ENCODE measurements around the gene HPS1. TPM values are rescaled to one million over a fixed set of nuclear protein-coding genes. Genes with fewer than 3 reads are reported as not detected.

The HPS1 gene
- total and polyA plus RNA-seq, 2 experiments from 2014 or later: 21.4 to 51.2 TPM

DNA sequence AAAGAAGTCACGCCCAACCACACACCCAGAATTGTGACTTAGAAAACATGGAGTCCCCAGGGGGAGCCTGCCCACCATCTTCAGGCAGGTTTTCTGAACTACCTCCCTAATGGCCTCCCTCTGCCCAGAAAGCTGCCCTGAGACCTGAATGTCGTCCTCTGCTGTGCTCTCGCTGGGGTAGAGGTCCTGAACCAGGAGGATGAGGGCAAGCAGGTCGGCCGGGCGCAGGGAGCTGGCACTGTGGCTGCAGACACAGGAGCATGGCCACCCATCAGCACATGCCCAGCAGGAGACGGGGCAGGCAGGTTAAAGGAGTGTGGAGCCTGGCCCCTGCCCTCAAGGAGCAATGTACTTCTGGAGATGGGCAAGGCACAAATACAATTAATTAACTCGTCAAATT, 16.3 kb downstream of the HPS1 start (continued):
- TF ChIP-seq, protein P1, sequence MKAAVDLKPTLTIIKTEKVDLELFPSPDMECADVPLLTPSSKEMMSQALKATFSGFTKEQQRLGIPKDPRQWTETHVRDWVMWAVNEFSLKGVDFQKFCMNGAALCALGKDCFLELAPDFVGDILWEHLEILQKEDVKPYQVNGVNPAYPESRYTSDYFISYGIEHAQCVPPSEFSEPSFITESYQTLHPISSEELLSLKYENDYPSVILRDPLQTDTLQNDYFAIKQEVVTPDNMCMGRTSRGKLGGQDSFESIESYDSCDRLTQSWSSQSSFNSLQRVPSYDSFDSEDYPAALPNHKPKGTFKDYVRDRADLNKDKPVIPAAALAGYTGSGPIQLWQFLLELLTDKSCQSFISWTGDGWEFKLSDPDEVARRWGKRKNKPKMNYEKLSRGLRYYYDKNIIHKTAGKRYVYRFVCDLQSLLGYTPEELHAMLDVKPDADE (IDR thresholded peaks at IDR 0.05): no peak

DNA sequence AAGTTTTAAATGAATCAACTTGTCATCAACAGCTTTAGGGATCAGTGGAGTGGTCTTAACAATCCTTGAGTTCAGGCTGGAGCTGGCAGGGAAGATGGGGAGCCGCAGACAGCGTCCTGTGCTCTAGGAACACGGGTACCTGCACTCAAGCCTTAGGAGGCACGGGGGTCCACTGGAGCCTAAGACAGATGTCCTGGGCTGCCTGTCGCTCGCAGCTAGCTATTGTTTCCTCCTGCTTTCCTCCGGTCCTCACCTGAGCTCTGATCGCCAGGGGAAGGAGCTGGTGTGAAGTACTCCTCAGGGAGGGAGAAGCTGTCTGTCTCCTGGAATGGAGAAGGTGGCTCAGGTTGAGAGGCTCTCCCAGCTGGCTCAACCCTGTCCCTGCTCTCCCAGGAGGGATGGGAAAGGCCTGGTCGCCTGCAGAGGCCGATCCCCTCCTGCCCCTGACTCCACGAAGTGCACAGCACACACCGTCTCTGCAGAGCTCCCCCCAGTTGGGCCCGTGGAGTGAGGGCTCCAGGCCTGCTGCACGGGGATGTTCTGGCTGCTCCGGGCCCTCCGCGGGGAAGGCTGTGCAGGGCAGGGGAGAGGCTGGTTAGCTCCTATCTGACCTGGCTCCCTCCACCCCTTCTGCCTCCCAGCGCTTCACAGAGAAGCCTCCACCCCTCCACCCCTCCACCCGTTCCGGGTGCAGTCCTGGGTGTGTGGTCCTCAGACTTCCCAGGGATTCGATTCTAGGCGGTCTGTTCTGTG, 17.2 kb downstream of the HPS1 start:
- H3K36me3 Mint-ChIP-seq (ENCODE audit: low read depth): peaks cover 46% of the 10 kb centered on the region
- TF ChIP-seq STAT1 (IDR thresholded peaks at IDR 0.05; ENCODE audit: unreplicated experiment): no peak
- no peak for TF ChIP-seq EZH2phosphoT487 (IDR thresholded peaks at IDR 0.05; ENCODE audit: unreplicated experiment)
- no peak for TF ChIP-seq ZNF331 (CRISPR knock-in tag; IDR thresholded peaks at IDR 0.05; ENCODE audit: low read depth)
- no peak for TF ChIP-seq NANOG (IDR thresholded peaks at IDR 0.05; ENCODE audit: borderline replicate concordance)
- TF ChIP-seq JUNB (IDR thresholded peaks at IDR 0.05; ENCODE audit: unreplicated experiment): no peak
- TF ChIP-seq EZH2 (IDR thresholded peaks at IDR 0.05; ENCODE audit: low read depth, unreplicated experiment): no peak

DNA sequence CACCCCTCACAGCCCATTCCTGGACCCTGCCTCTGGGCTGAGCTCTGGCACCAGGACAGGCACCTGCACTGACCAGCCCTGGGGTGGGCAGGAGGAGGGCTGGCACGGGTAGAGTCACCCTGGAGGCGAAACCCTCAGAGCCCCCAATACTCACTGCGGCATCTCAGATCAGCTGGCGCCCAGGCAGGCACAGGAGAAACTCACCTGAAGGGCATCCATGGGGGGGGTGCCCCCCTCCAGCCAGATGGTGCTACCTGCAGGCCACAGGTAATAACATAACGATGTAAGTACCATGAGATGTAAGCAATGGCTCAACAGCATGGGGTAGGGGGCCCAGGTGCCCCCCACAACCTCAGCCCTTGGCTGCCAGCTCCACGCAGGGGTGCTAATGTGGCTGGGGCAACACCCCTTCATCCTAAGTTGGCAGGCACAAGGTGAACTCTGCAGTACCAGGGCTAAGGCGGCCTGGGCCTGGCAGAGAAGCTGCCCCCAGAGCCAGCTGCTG, 19.7 kb downstream of the HPS1 start:
- Mint-ChIP-seq H3K4me3 (no peak overlapping the region), H3K27ac (no peak overlapping the region), H3K36me3 (ENCODE audit: low read depth) (peaks cover 23% of the 10 kb centered on the region), H3K4me1 (no peaks in the 10 kb centered on the region), H3K27me3 (ENCODE audit: insufficient read depth, low read depth, poor library complexity) (peaks cover 7% of the 10 kb centered on the region), H3K9me3 (peaks cover 12% of the 10 kb centered on the region)
- Histone ChIP-seq H3F3A (replicated peaks; ENCODE audit: low read depth) (no peaks in the 10 kb centered on the region), H3K4me2 (no peak overlapping the region), H3K79me2 (replicated peaks; ENCODE audit: insufficient read depth) (no peaks in the 10 kb centered on the region), H3K9me2 (ENCODE audit: insufficient read depth) (no peaks in the 10 kb centered on the region), H2AFZ (no peak overlapping the region), H3K27me3 (ENCODE audit: insufficient read depth) (no peaks in the 10 kb centered on the region), H3K4me1 (ENCODE audit: insufficient read depth) (no peaks in the 10 kb centered on the region), H3K27ac (ENCODE audit: low read depth) (no peak overlapping the region), H3K36me3 (ENCODE audit: insufficient read depth) (peaks cover 6% of the 10 kb centered on the region), H4K20me1 (replicated peaks; ENCODE audit: insufficient read depth) (no peaks in the 10 kb centered on the region; the same call in 1 of the 2 replicates), H3K4me3 (no peak overlapping the region)
- no peak for TF ChIP-seq ZNF331 (CRISPR knock-in tag; IDR thresholded peaks at IDR 0.05; ENCODE audit: low read depth)
- TF ChIP-seq CREB1 (CRISPR knock-in tag; IDR thresholded peaks at IDR 0.05; ENCODE audit: low read depth): no peak
- TF ChIP-seq STAT1 (IDR thresholded peaks at IDR 0.05; ENCODE audit: unreplicated experiment): no peak
- no peak for TF ChIP-seq ZNF114 (CRISPR knock-in tag; IDR thresholded peaks at IDR 0.05)
- TF ChIP-seq NANOG (IDR thresholded peaks at IDR 0.05; ENCODE audit: borderline replicate concordance): no peak
- TF ChIP-seq JUNB (IDR thresholded peaks at IDR 0.05; ENCODE audit: unreplicated experiment): no peak
- TF ChIP-seq EZH2phosphoT487 (IDR thresholded peaks at IDR 0.05; ENCODE audit: unreplicated experiment): no peak
- TF ChIP-seq EZH2 (IDR thresholded peaks at IDR 0.05; ENCODE audit: low read depth, unreplicated experiment): no peak
- TF ChIP-seq POLR2AphosphoS5 (IDR thresholded peaks at IDR 0.05; ENCODE audit: low read depth): no peak
- TF ChIP-seq, protein P2, sequence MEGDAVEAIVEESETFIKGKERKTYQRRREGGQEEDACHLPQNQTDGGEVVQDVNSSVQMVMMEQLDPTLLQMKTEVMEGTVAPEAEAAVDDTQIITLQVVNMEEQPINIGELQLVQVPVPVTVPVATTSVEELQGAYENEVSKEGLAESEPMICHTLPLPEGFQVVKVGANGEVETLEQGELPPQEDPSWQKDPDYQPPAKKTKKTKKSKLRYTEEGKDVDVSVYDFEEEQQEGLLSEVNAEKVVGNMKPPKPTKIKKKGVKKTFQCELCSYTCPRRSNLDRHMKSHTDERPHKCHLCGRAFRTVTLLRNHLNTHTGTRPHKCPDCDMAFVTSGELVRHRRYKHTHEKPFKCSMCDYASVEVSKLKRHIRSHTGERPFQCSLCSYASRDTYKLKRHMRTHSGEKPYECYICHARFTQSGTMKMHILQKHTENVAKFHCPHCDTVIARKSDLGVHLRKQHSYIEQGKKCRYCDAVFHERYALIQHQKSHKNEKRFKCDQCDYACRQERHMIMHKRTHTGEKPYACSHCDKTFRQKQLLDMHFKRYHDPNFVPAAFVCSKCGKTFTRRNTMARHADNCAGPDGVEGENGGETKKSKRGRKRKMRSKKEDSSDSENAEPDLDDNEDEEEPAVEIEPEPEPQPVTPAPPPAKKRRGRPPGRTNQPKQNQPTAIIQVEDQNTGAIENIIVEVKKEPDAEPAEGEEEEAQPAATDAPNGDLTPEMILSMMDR (conservative IDR thresholded peaks at IDR 0.05; ENCODE audit: low read depth in 2 of 2): no peak
- no peak for ATAC-seq
- DNase-seq (ENCODE audit: low spot score): no peak

More for the DNA sequence above, 17.2 kb downstream of the HPS1 start:
- Mint-ChIP-seq H3K4me1 (no peaks in the 10 kb centered on the region), H3K27me3 (ENCODE audit: insufficient read depth, low read depth, poor library complexity) (peaks cover 6% of the 10 kb centered on the region), H3K4me3 (no peak overlapping the region), H3K27ac (no peak overlapping the region), H3K9me3 (peaks cover 22% of the 10 kb centered on the region)
- Histone ChIP-seq H2AFZ (no peak overlapping the region), H3F3A (replicated peaks; ENCODE audit: low read depth) (no peaks in the 10 kb centered on the region), H3K27me3 (ENCODE audit: insufficient read depth) (no peaks in the 10 kb centered on the region), H3K79me2 (replicated peaks; ENCODE audit: insufficient read depth) (no peaks in the 10 kb centered on the region), H4K20me1 (replicated peaks; ENCODE audit: insufficient read depth) (no peaks in the 10 kb centered on the region; the same call in 1 of the 2 replicates), H3K4me1 (ENCODE audit: insufficient read depth) (no peaks in the 10 kb centered on the region), H3K4me3 (no peak overlapping the region), H3K9me2 (ENCODE audit: insufficient read depth) (no peaks in the 10 kb centered on the region), H3K4me2 (no peak overlapping the region), H3K27ac (ENCODE audit: low read depth) (no peak overlapping the region), H3K36me3 (ENCODE audit: insufficient read depth) (peaks cover 13% of the 10 kb centered on the region)
- ATAC-seq: no peak
- DNase-seq (ENCODE audit: low spot score): no peak
